ENCODE results near the gene SIGLEC10. TPM values are rescaled to one million over a fixed set of nuclear protein-coding genes. Genes with fewer than 3 reads are reported as not detected.

Gene SIGLEC10
- total and polyA plus RNA-seq, 2 of the 4 experiments (the other 2 are of a cell fraction), result not detected

GRCh38 chr19:51448011-51448410 lies 30.6 kb upstream of the SIGLEC10 start:
- no peak overlapping the region for H4K91ac ChIP-seq (ENCODE audit: insufficient read depth, low read depth, low read length)
- H4K5ac ChIP-seq (ENCODE audit: low read depth, low read length), result no peak overlapping the region
- H3K4ac ChIP-seq (ENCODE audit: low read depth, low read length), result no peak overlapping the region
- H3K27me3 ChIP-seq (ENCODE audit: control insufficient read depth, insufficient read depth, low read length), result no peaks in the 10 kb centered on the region
- no peak overlapping the region for H2BK15ac ChIP-seq (ENCODE audit: low read depth, low read length)
- no peak for TF ChIP-seq NFE2L2 (IDR thresholded peaks at IDR 0.05; ENCODE audit: low read depth, low read length)
- TF ChIP-seq CTCF (conservative IDR thresholded peaks at IDR 0.05; ENCODE audit: low read depth, low read length), result no peak
- TF ChIP-seq SMC3 (IDR thresholded peaks at IDR 0.05; ENCODE audit: low read depth, low read length), result no peak
- no peak for TF ChIP-seq MXI1 (IDR thresholded peaks at IDR 0.05; ENCODE audit: borderline replicate concordance, low read depth, low read length)
- no peak for TF ChIP-seq MAZ (IDR thresholded peaks at IDR 0.05; ENCODE audit: borderline replicate concordance, low read depth, low read length)
- no peak for TF ChIP-seq RAD21 (IDR thresholded peaks at IDR 0.05; ENCODE audit: low read length)
- TF ChIP-seq RFX5 (IDR thresholded peaks at IDR 0.05; ENCODE audit: low read depth, low read length), result no peak
- no peak for TF ChIP-seq FOS (IDR thresholded peaks at IDR 0.05; ENCODE audit: low read depth, low read length)
- no peak for TF ChIP-seq CHD1 (IDR thresholded peaks at IDR 0.05; ENCODE audit: low read depth, low read length)
- no peak for TF ChIP-seq MAFK (IDR thresholded peaks at IDR 0.05; ENCODE audit: low read depth, low read length)
- TF ChIP-seq, protein P1, sequence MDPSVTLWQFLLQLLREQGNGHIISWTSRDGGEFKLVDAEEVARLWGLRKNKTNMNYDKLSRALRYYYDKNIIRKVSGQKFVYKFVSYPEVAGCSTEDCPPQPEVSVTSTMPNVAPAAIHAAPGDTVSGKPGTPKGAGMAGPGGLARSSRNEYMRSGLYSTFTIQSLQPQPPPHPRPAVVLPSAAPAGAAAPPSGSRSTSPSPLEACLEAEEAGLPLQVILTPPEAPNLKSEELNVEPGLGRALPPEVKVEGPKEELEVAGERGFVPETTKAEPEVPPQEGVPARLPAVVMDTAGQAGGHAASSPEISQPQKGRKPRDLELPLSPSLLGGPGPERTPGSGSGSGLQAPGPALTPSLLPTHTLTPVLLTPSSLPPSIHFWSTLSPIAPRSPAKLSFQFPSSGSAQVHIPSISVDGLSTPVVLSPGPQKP (IDR thresholded peaks at IDR 0.05; ENCODE audit: borderline replicate concordance, low read depth, low read length), result no peak
- TF ChIP-seq, protein P2, sequence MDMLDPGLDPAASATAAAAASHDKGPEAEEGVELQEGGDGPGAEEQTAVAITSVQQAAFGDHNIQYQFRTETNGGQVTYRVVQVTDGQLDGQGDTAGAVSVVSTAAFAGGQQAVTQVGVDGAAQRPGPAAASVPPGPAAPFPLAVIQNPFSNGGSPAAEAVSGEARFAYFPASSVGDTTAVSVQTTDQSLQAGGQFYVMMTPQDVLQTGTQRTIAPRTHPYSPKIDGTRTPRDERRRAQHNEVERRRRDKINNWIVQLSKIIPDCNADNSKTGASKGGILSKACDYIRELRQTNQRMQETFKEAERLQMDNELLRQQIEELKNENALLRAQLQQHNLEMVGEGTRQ (IDR thresholded peaks at IDR 0.05; ENCODE audit: low read depth, low read length), result no peak
- TF ChIP-seq RCOR1 (IDR thresholded peaks at IDR 0.05; ENCODE audit: insufficient replicate concordance, low read length), result no peak
- no peak for TF ChIP-seq CEBPB (IDR thresholded peaks at IDR 0.05; ENCODE audit: low read depth, low read length)
- TF ChIP-seq BHLHE40 (IDR thresholded peaks at IDR 0.05; ENCODE audit: low read depth, low read length), result no peak
- TF ChIP-seq POLR2A (IDR thresholded peaks at IDR 0.05; ENCODE audit: low read depth, low read length), result no peak
- H3K79me1 ChIP-seq (ENCODE audit: low read depth in 1 of 2, low read length in 2 of 2), result no peaks in the 10 kb centered on the region
- peaks cover 4% of the 10 kb centered on the region for H3K9me3 ChIP-seq (ENCODE audit: control insufficient read depth, insufficient read depth, low read length)
- H4K8ac ChIP-seq (ENCODE audit: low read depth in 2 of 2, low read length in 2 of 2), result no peak overlapping the region
- in situ Hi-C loops (cut with MboI; ENCODE audit: low sequenced_read_pairs), result no loop called here
- H3K56ac ChIP-seq (ENCODE audit: extremely low read depth, insufficient read depth, low read length), result no peak overlapping the region
- ChIA-PET CTCF (no interaction called here), POLR2A (ENCODE audit: unreplicated experiment) (no interaction called here)
- H3K9ac ChIP-seq (ENCODE audit: low read depth, low read length), result no peak overlapping the region
- no peaks in the 10 kb centered on the region for H4K20me1 ChIP-seq (ENCODE audit: insufficient read depth, low read length)
- H2AK5ac ChIP-seq (ENCODE audit: low read depth, low read length), result no peak overlapping the region
- no peak overlapping the region for H2AK9ac ChIP-seq (replicated peaks; ENCODE audit: low read depth, low read length, poor library complexity)
- H3K9me1 ChIP-seq (ENCODE audit: insufficient read depth, low read length), result no peaks in the 10 kb centered on the region
- no peak overlapping the region for H2BK120ac ChIP-seq (ENCODE audit: low read depth, low read length)
- no peak overlapping the region for H2BK20ac ChIP-seq (ENCODE audit: low read depth, low read length)
- H3K23ac ChIP-seq (ENCODE audit: low read depth, low read length), result no peak overlapping the region
- H3K18ac ChIP-seq (ENCODE audit: low read depth, low read length), result no peak overlapping the region
- 43% methylated on average over 1 of the region's 7 CpGs; no CpG with 5 or more reads in 1 of the 2 experiments for WGBS, 2 experiments (ENCODE audit: extremely low coverage in 2 of 2, insufficient read length in 1 of 2)
- no peak for ATAC-seq (ENCODE audit: low read depth)
- BruUV-seq (replicated peaks), result no TSS peak
- no peak overlapping the region for H3K4me2 ChIP-seq (ENCODE audit: low read depth, low read length)
- H3K27ac ChIP-seq (ENCODE audit: insufficient read depth, low read length), result no peak overlapping the region
- H3K4me3 ChIP-seq (ENCODE audit: insufficient read depth, low read depth, low read length), result no peak overlapping the region
- DNase-seq, result no peak
- H2AFZ ChIP-seq (replicated peaks; ENCODE audit: low read length, poor library complexity), result no peak overlapping the region
- no peak overlapping the region for H3K14ac ChIP-seq (replicated peaks; ENCODE audit: low read depth, low read length)
- intact Hi-C loops (cut with micrococcal nuclease), result no loop called here
- H3K4me1 ChIP-seq (ENCODE audit: control insufficient read depth, insufficient read depth, low read length), result no peaks in the 10 kb centered on the region
- no peak overlapping the region for H2BK5ac ChIP-seq (ENCODE audit: low read depth, low read length, poor library complexity, severe bottlenecking)
- no peaks in the 10 kb centered on the region for H3K36me3 ChIP-seq (ENCODE audit: control insufficient read depth, insufficient read depth, low read length)
- dilution Hi-C loops (cut with HindIII; ENCODE audit: low sequenced_read_pairs, unreplicated experiment), result no loop called here

Data from IMR-90 (cell line).